Fibroblast of the aortic adventitia (primary cell): ENCODE measurements around the gene SLX9. TPM values are rescaled to one million over a fixed set of nuclear protein-coding genes. Genes with fewer than 3 reads are reported as not detected.

Experiments
- DNase-seq: peaks from one replicate; pipeline ENCODE4 v3.0.0-alpha.2; 2010; ENCODE audit warnings: low read depth
- H3K4me3 ChIP-seq: 2 replicates; pipeline ENCODE4 v1.5.1; 2011; ENCODE audit warnings: low read depth, mild to moderate bottlenecking, control low read depth, low read length, moderate library complexity
- total RNA-seq: library from RNA; depleted of rRNA; stranded (reverse); fragments of >200 nt; gene quantifications from 2 replicates; pipeline ENCODE4 v1.2.3, GENCODE V29; 2012; ENCODE audit warnings: low replicate concordance
- TF ChIP-seq, protein P1 (sequence below): IDR thresholded peaks from 2 replicates; pipeline ENCODE4 v1.5.1; 2011; ENCODE audit warnings: mild to moderate bottlenecking, low read length, control low read depth, inconsistent platforms; ENCODE audit not compliant: insufficient read depth

SLX9 gene
- total RNA-seq, 1 donor = 6.0 TPM

DNA sequence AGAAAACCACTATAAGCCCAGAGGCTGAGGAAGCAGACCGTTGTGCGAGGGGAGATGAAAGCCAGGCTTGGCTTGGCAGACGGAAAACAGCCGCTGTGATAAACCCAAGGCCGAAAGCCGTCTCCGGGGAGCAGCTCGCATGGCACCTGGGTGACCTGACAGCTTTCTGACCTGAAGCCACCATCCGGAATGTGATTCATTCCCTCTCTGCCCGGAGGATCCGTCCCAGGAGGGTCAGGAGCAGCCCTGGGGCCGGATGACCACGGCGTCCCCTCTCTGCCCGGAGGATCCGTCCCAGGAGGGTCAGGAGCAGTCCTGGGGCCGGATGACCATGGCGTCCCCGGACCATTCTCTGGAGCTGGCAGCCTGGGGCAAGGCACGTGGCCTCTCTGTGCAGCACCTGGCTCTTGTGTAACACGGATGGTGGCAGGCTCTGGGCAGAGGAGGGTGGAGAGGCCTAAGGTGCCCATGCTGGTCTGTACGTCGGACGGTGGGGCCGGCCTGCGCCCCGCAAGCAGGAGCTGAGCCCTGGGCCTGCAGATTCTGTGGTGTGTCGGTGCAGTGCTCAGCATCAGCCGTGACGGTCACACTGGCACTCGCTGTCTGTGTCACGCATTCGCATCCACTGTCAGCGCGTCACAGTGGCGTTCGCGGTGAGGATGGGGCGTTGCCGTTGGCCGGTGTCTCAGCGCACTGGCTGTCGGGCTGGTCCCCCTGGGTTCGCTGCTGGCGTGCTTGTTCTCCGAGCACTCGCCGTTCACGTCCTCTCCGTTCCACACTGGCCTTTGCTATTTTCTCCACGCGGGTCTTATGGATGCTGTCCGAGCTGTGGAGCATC lies 50.3 kb downstream of the SLX9 start:
- H3K4me3 ChIP-seq = no peak overlapping the region
- DNase-seq = no peak
- TF ChIP-seq, protein P1, sequence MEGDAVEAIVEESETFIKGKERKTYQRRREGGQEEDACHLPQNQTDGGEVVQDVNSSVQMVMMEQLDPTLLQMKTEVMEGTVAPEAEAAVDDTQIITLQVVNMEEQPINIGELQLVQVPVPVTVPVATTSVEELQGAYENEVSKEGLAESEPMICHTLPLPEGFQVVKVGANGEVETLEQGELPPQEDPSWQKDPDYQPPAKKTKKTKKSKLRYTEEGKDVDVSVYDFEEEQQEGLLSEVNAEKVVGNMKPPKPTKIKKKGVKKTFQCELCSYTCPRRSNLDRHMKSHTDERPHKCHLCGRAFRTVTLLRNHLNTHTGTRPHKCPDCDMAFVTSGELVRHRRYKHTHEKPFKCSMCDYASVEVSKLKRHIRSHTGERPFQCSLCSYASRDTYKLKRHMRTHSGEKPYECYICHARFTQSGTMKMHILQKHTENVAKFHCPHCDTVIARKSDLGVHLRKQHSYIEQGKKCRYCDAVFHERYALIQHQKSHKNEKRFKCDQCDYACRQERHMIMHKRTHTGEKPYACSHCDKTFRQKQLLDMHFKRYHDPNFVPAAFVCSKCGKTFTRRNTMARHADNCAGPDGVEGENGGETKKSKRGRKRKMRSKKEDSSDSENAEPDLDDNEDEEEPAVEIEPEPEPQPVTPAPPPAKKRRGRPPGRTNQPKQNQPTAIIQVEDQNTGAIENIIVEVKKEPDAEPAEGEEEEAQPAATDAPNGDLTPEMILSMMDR = no peak

DNA sequence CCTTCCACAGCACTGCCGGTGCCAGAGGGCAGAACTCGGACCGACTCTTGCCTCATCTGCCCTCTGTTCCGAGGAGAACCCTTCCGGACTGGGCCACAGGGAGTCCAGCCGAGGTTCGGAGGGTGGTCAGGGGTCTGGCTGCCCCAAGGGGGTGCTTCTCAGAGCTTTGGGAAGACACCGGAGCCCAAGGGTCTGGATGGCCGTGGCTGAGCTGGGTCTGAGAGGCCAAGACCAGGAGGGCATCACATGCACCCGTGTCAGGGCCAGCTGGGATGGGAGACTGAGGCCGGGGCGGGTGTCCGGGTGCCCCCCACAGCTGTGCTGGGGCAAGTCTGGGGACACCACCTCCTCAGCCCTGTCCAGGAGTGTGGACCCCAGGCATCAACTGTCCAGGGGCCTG lies 51.1 kb downstream of the SLX9 start:
- DNase-seq = no peak
- TF ChIP-seq, protein P1 = no peak
- no peak overlapping the region for H3K4me3 ChIP-seq

DNA sequence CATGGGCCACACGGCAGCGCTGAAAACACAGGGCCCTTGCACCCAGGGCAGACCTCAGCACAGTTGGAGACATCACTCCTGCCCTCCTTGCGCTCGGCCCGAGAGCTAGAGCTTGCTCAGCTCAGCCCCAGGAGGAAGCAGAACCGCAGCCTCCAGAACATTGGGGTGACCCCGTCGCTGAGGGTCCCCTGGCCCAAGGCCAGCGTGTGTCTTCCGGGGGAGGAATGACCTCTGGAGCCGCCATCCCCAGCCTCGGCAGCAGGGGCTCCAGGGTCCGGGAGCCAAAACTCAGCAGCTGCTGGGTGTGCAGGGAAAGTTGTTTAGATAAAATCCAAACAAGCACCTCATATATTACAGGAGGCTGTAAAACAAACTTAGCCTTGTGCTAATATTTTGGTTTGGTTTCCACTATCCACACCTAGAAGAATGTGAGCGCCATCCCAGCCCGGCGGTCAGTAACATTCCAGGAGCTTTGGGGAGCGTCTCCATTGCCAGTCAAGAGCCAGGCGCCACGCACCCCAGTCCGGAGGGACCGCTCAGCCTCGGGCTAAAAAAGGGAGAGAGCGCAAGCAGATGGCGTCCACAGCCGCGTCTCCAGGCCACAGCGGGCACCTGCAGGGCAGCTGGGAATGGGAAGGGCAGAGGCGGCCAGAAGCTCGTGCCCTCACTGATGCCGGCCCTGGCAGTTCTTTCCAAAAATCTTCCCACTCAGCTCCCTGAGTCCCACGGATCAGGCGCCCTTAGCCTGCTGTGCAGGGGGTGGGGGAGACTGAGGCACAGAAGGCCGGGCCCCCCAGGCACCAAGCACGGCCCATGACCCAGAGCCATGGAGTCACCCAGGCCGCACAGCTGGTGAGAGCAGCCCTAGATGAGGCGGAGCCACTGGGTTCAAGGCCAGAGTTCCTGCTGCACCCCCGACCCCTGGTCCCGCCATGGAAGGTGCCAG lies 52.0 kb downstream of the SLX9 start:
- TF ChIP-seq, protein P1 = no peak
- H3K4me3 ChIP-seq = no peak overlapping the region
- DNase-seq = no peak

DNA sequence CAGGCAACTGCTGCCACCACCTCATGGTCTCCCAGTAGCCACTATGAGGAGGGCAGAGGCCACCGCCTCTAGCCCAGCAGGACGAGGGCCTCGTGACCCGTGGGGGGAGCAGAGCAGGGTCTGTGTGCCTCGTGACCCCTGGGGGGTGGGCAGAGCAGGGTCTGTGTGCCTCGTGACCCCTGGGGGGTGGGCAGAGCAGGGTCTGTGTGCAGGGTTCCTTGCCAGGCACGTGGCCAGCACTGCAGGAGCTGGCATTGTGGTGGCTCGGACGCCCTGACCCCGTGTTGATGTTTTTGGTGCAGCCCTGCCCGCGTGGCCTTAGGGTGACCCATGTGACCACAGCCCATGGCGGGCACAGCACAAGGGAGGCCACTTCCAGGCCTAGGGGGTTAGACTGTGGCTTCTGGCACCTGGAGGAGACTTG lies 52.8 kb downstream of the SLX9 start:
- TF ChIP-seq, protein P1 = no peak
- no peak overlapping the region for H3K4me3 ChIP-seq
- DNase-seq = no peak

DNA sequence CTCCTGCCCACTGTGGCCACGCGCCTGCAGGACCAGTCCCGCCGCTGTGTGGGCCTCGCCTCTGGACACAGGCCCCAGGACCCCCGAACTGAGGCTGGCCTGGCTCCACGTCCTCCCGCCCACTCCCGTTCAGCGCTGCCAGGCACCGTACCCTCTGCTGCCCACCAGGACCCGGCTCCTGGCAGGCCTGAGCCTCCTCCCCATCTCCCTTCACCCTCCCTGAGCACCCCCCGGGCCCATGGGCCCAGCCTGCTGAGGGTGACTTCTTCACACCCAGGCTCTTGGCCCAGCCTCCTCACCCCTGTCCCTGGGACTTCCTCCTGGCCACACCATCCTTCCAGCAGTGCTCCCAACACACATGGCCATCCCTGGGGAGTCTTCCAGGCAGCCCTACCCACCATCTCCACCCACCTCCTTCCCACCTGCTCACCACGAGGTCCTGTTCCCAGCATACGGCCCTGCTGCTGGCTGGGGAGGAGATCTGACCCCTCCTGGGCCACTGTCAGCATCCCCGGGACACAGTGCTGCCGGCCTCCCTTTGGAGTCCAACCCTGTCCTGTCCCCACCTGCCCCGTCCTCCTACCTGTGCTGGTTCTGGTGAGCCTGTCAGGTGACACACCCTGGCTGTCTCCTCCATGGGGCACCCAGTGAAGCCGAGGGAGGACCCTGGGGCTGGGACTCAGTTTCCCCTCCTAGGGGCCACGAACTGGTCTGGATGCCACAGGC lies 53.7 kb downstream of the SLX9 start:
- TF ChIP-seq, protein P1 = no peak

DNA sequence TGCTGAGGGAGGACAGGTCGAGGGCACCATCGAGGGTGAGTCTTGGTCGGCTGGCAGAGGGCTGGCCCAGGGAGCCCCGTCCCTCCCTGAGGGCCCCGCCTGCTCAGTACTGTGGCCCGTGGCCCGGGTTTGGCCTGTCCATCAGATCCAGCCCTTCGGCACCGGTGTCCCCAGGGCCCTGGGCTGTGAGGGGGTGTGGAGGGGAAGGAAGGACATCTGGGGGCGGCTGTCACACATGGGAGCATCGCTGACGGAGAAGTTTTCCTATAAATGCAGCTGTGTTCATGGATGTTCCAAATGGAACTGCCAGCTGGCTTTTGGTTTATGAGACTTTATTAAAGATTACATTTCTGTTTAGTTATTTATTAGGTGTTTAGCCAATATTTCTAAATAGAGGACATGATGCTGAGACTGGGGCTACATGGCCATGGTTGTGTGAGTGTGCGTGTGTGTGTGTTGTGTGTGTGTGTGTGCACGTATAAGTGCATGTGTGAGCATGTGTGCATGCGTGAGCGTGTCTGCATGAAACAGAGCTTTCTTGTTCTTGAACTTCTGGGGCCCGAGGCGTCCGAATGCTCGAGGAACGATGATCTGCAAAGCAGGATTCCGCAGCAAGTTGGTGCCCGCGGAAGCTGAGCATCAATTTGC lies 54.3 kb downstream of the SLX9 start:
- TF ChIP-seq, protein P1 = no peak
- no peak overlapping the region for H3K4me3 ChIP-seq
- no peak for DNase-seq

More for the DNA sequence above, 53.7 kb downstream of the SLX9 start:
- no peak overlapping the region for H3K4me3 ChIP-seq
- DNase-seq = no peak
